Fibroblast of lung (primary cell): ENCODE measurements around the gene UTF1. TPM values are rescaled to one million over a fixed set of nuclear protein-coding genes. Genes with fewer than 3 reads are reported as not detected.
"Not testable (repeated sequence)": the region's sequence is repeated elsewhere in the genome, so short reads cannot be mapped to it uniquely, and the experiment has no call there.

Source experiments
- DNase-seq, 2 donors: peaks; one replicate each; pipeline versions ENCODE4 v3.0.0 to v3.0.0-alpha.2; 2010; ENCODE audit warnings: low read depth in 2 of 2
- H2AFZ ChIP-seq: 2 replicates; pipeline ENCODE4 v1.5.1; 2012; ENCODE audit warnings: low read length, control low read depth, inconsistent platforms
- H3K27ac ChIP-seq: 2 replicates; pipeline ENCODE4 v1.5.1; 2011; ENCODE audit warnings: low read length, control low read depth; ENCODE audit not compliant: insufficient read depth
- H3K27me3 ChIP-seq: 2 replicates; pipeline ENCODE4 v1.5.1; 2011; ENCODE audit warnings: mild to moderate bottlenecking, low read length; ENCODE audit not compliant: control insufficient read depth, insufficient read depth
- H3K36me3 ChIP-seq: 2 replicates; pipeline ENCODE4 v1.5.1; 2011; ENCODE audit warnings: low read length; ENCODE audit not compliant: control insufficient read depth, insufficient read depth
- H3K4me1 ChIP-seq: 2 replicates; pipeline ENCODE4 v1.5.1; 2011; ENCODE audit warnings: low read length; ENCODE audit not compliant: control insufficient read depth, insufficient read depth; ENCODE audit errors: extremely low read depth
- H3K4me2 ChIP-seq: 2 replicates; pipeline ENCODE4 v1.5.1; 2011; ENCODE audit warnings: low read length, control low read depth; ENCODE audit not compliant: insufficient read depth; ENCODE audit errors: extremely low read depth
- H3K4me3 ChIP-seq, 4 experiments: fragments of 200-600 bp in 1 of 4; sonication (generic) in 1 of 4; replicated peaks in 1 of 4; 2 replicates each; pipeline ENCODE4 v1.5.1; 2011 to 2016; ENCODE audit warnings: low read length in 4 of 4, low read depth in 3 of 4, mild to moderate bottlenecking in 3 of 4, control low read depth in 2 of 4, inconsistent platforms in 1 of 4, mixed read lengths in 1 of 4; ENCODE audit not compliant: insufficient read depth in 1 of 4; ENCODE audit errors: control extremely low read depth in 1 of 4
- H3K79me2 ChIP-seq: 2 replicates; pipeline ENCODE4 v1.5.1; 2012; ENCODE audit warnings: mild to moderate bottlenecking, low read length, inconsistent platforms; ENCODE audit not compliant: control insufficient read depth, insufficient read depth
- H3K9ac ChIP-seq: 2 replicates; pipeline ENCODE4 v1.5.1; 2011; ENCODE audit warnings: mild to moderate bottlenecking, low read length, control low read depth; ENCODE audit not compliant: insufficient read depth
- H3K9me3 ChIP-seq: 2 replicates; pipeline ENCODE4 v1.5.1; 2012; ENCODE audit warnings: low read depth, low read length; ENCODE audit not compliant: control insufficient read depth, insufficient read depth
- H4K20me1 ChIP-seq: 2 replicates; pipeline ENCODE4 v1.5.1; 2011; ENCODE audit warnings: low read length; ENCODE audit not compliant: control insufficient read depth, insufficient read depth; ENCODE audit errors: extremely low read depth
- EZH2 ChIP-seq: IDR thresholded peaks from 2 replicates; pipeline ENCODE4 v1.5.1; 2012; ENCODE audit warnings: low read length, control low read depth, mild to moderate bottlenecking; ENCODE audit errors: missing control alignments
- polyA plus RNA-seq, 2 donors: library from polyadenylated mRNA; depleted of rRNA in 1 of 2; stranded (reverse) in 1 of 2; unstranded in 1 of 2; fragments of >200 nt; gene quantifications; 2 replicates each; pipeline ENCODE4 v1.2.1, GENCODE V29; 2011 to 2012; ENCODE audit warnings: missing spikeins in 1 of 2
- total RNA-seq: library from RNA; depleted of rRNA; stranded (reverse); fragments of >200 nt; gene quantifications from 2 replicates; pipeline ENCODE4 v1.2.1, GENCODE V29; 2014
- TF ChIP-seq, protein P1 (sequence below), 2 donors: IDR thresholded peaks in 1 of 2; conservative IDR thresholded peaks in 1 of 2; 1 replicate in 1 of 2; 2 replicates in 1 of 2; pipeline ENCODE4 v1.5.1; 2011 to 2012; ENCODE audit warnings: low read length in 2 of 2, control low read depth in 1 of 2, inconsistent platforms in 1 of 2, low read depth in 1 of 2, mild to moderate bottlenecking in 1 of 2

Gene UTF1
- total and polyA plus RNA-seq, 2 donors (not counting 1 experiment from before 2014, with no cell fraction given) = not detected

DNA sequence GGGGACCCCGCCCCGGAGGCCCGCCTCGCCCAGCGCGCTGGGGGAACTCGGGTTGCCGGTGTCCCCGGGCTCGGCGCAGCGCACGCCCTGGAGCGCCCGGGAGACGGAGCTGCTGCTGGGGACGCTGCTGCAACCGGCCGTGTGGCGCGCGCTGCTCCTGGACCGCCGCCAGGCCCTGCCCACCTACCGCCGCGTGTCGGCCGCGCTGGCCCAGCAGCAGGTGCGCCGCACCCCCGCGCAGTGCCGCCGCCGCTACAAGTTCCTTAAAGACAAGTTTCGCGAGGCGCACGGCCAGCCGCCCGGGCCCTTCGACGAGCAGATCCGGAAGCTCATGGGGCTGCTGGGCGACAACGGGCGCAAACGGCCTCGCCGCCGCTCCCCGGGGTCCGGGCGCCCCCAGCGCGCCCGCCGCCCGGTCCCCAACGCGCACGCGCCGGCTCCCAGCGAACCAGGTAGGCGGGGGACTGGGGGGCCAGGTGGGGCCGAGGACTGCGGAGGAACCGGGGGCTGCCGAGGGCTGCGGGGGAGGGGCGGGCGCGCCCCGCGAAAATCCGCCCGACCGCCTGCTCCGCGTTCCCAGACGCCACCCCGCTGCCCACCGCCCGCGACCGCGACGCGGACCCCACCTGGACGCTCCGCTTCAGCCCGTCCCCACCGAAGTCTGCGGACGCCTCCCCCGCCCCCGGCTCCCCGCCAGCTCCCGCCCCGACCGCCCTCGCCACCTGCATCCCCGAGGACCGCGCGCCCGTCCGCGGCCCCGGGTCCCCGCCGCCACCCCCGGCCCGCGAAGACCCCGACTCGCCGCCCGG, 574 bp downstream of the UTF1 start:
- no peak overlapping the region for H3K4me2 ChIP-seq

DNA sequence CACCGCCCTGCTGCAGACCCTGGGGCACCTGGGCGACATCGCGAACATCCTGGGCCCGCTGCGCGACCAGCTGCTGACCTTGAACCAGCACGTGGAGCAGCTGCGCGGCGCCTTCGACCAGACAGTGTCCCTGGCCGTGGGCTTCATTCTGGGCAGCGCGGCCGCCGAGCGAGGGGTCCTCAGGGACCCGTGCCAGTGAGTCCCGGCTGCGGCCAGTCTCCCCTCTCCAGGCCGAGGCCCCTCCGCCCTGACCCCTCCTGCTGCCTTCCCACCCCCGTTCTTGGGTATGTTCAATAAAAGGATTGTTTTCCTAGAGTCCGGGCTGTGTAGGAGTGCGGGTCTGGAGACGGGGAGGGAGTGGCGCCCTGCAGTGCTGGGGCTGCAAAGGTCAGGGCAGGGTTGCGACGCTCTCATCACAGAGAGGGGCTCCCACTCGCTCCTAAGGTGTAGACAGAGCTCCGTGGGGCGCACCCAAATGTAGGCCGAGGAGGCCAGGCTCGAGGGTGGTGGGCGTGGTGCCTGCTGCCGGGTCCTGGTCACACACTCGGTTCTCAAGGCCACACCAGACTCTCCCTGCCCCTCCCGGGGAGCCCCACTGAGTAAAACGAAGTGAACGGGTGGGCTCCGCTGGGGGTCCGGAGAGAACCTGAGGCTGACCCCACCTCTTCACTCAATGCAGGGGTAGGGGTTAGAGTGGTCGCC, 1.4 kb downstream of the UTF1 start:
- H3K27me3 ChIP-seq = peaks cover 28% of the 10 kb centered on the region
- no peak for DNase-seq
- H3K36me3 ChIP-seq = no peaks in the 10 kb centered on the region
- no peaks in the 10 kb centered on the region for H3K9me3 ChIP-seq
- no peaks in the 10 kb centered on the region for H3K79me2 ChIP-seq
- H3K9ac ChIP-seq = no peak overlapping the region
- H3K4me3 ChIP-seq = no peak overlapping the region
- H3K4me1 ChIP-seq = no peaks in the 10 kb centered on the region
- no peak overlapping the region for H3K27ac ChIP-seq
- no peak overlapping the region for H3K4me2 ChIP-seq
- H4K20me1 ChIP-seq = no peaks in the 10 kb centered on the region
- peak; percentile 65 for TF ChIP-seq EZH2
- TF ChIP-seq, protein P1, sequence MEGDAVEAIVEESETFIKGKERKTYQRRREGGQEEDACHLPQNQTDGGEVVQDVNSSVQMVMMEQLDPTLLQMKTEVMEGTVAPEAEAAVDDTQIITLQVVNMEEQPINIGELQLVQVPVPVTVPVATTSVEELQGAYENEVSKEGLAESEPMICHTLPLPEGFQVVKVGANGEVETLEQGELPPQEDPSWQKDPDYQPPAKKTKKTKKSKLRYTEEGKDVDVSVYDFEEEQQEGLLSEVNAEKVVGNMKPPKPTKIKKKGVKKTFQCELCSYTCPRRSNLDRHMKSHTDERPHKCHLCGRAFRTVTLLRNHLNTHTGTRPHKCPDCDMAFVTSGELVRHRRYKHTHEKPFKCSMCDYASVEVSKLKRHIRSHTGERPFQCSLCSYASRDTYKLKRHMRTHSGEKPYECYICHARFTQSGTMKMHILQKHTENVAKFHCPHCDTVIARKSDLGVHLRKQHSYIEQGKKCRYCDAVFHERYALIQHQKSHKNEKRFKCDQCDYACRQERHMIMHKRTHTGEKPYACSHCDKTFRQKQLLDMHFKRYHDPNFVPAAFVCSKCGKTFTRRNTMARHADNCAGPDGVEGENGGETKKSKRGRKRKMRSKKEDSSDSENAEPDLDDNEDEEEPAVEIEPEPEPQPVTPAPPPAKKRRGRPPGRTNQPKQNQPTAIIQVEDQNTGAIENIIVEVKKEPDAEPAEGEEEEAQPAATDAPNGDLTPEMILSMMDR (conservative IDR thresholded peaks at IDR 0.05 in 1 of 2, IDR thresholded peaks at IDR 0.05 in 1 of 2; ENCODE audit: low read depth in 1 of 2, low read length in 2 of 2) = no peak
- no peak overlapping the region for H2AFZ ChIP-seq

More for the DNA sequence above, 574 bp downstream of the UTF1 start:
- Histone ChIP-seq H3K9me3 (no peaks in the 10 kb centered on the region), H3K36me3 (no peaks in the 10 kb centered on the region), H3K27ac (no peak overlapping the region), H2AFZ (no peak overlapping the region), H3K9ac (no peak overlapping the region), H3K27me3 (peaks cover 27% of the 10 kb centered on the region), H3K4me1 (no peaks in the 10 kb centered on the region), H4K20me1 (no peaks in the 10 kb centered on the region), H3K79me2 (no peaks in the 10 kb centered on the region), H3K4me3 (no peak overlapping the region)
- TF ChIP-seq EZH2 = peak; percentile 29
- TF ChIP-seq, protein P1 (conservative IDR thresholded peaks at IDR 0.05 in 1 of 2, IDR thresholded peaks at IDR 0.05 in 1 of 2; ENCODE audit: low read depth in 1 of 2, low read length in 2 of 2) = no peak
- DNase-seq = no peak

DNA sequence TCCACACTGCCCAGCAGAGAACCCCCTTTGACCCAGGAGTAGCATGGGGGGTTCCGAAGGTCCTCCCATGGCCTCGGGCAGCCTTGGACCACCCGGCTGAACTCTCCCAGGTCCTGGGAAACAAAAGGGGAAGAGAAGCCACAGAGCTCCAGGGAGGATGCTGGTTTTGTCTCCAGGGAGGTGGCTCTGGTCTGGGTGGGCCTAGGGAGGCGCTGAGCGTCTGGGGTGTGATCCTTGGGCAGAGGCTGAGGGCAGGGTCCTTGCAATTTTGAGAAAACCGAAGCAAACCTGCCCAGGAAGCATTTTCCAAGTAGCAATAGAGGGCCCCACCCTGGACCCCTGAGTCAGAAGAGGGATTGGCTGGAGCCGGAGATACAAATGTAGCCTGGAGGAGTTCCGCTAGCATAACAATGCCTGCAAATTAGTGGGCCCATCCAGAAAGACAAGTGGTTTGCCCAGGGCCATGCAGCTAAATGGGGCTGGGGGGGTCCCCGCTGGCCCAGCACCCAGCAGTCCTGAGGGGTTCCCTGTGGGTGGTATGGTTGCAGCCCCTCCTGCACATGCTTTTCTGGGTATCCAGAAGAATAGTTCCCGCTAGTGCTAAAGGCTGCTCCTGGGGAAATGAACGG, 2.0 kb downstream of the UTF1 start:
- H2AFZ ChIP-seq = no peak overlapping the region
- H3K4me2 ChIP-seq = no peak overlapping the region
- H3K79me2 ChIP-seq = no peaks in the 10 kb centered on the region
- H3K9ac ChIP-seq = no peak overlapping the region
- H3K4me3 ChIP-seq = no peak overlapping the region
- peaks cover 35% of the 10 kb centered on the region for H3K27me3 ChIP-seq
- H4K20me1 ChIP-seq = no peaks in the 10 kb centered on the region
- no peaks in the 10 kb centered on the region for H3K4me1 ChIP-seq
- no peak for DNase-seq
- no peaks in the 10 kb centered on the region for H3K36me3 ChIP-seq
- no peak for TF ChIP-seq EZH2
- TF ChIP-seq, protein P1 (conservative IDR thresholded peaks at IDR 0.05 in 1 of 2, IDR thresholded peaks at IDR 0.05 in 1 of 2; ENCODE audit: low read depth in 1 of 2, low read length in 2 of 2) = no peak
- no peaks in the 10 kb centered on the region for H3K9me3 ChIP-seq
- no peak overlapping the region for H3K27ac ChIP-seq

DNA sequence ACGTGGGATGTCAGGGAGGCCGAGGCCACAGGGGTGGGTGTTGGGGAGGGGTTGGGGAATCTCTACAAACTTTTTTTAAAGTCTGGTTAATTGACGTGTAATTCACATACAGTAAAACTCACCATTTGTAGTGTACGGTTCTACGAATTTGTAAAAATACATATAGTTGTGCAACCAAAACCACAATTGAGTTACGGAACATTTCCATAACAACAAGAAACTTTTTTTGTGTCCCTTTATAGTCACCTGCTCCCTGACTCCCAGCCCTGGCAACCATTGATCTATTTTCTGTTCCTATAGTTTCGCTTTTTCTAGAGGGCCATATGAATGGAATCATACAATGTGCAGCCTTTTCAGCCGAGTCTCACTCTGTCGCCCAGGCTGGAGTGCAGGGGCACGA, 4.8 kb downstream of the UTF1 start:
- not testable (repeated sequence) for H3K4me2 ChIP-seq, DNase-seq, H3K9me3 ChIP-seq, H3K4me1 ChIP-seq, H3K27ac ChIP-seq, H3K36me3 ChIP-seq, H3K9ac ChIP-seq, H2AFZ ChIP-seq, H3K79me2 ChIP-seq, H3K4me3 ChIP-seq, H4K20me1 ChIP-seq
- H3K27me3 ChIP-seq = peaks cover 51% of the 10 kb centered on the region
